Activated B cell treated with CpG ODN at 0.5 μM for 24 hours (primary cell): Measurements from ENCODE around the gene PTTG1. TPM values are rescaled to one million over a fixed set of nuclear protein-coding genes. Genes with fewer than 3 reads are reported as not detected.

Source experiments
- ATAC-seq: fragments of 200-7000 bp; cut with Tn5 transposase; one replicate; pipeline ENCODE4 v1.10.0; 2021; ENCODE audit warnings: low read depth, mild to moderate bottlenecking, moderate library complexity
- CTCF ChIA-PET: fragments of 350-600 bp; sonication (Branson Sonifier 250); formaldehyde crosslinking; loops from one replicate; lab custom pipeline; 2021; ENCODE audit warnings: antibody characterized with exemption; lab: Charles Lee
- POLR2A ChIA-PET: fragments of 350-600 bp; sonication (Branson Sonifier 250); formaldehyde crosslinking; loops from one replicate; lab custom pipeline; 2021; ENCODE audit warnings: antibody characterized with exemption; lab: Charles Lee
- DNase-seq: peaks from one replicate; pipeline ENCODE4 v3.0.0; 2022
- H3K27ac Mint-ChIP-seq: one replicate; pipeline ENCODE4 v1.8.0; 2020; ENCODE audit warnings: mixed read lengths
- H3K27me3 Mint-ChIP-seq: one replicate; pipeline ENCODE4 v1.8.0; 2021; ENCODE audit warnings: mixed read lengths
- H3K36me3 Mint-ChIP-seq: one replicate; pipeline ENCODE4 v1.8.0; 2021; ENCODE audit warnings: low read depth, mixed read lengths
- H3K4me1 Mint-ChIP-seq: one replicate; pipeline ENCODE4 v1.8.0; 2021; ENCODE audit warnings: mixed read lengths
- H3K4me3 Mint-ChIP-seq: one replicate; pipeline ENCODE4 v1.8.0; 2020; ENCODE audit warnings: mild to moderate bottlenecking, mixed read lengths
- H3K9me3 Mint-ChIP-seq: one replicate; pipeline ENCODE4 v1.8.0; 2020; ENCODE audit warnings: mixed read lengths
- CTCF ChIP-seq: fragments of 200-600 bp; IDR thresholded peaks from one replicate; pipeline ENCODE4 v1.8.0; 2022; ENCODE audit warnings: antibody characterized with exemption, mild to moderate bottlenecking
- intact Hi-C: fragments of 100-400 bp; cut with micrococcal nuclease; formaldehyde crosslinking; loops from one replicate; pipeline ENCODE4 v1.15.1; 2024
- total RNA-seq: library from RNA; stranded (reverse); gene quantifications from 2 replicates; pipeline ENCODE4 v1.2.3, GENCODE V29; 2022

The PTTG1 gene
- total RNA-seq, 1 donor from 2014 or later = 16.8 TPM

GRCh38 chr5:160438316-160439204, 16.9 kb downstream of the PTTG1 start:
- ATAC-seq (peak; percentile 53), DNase-seq (peak; percentile 38)
- TF ChIP-seq CTCF = no peak
- ChIA-PET CTCF (interaction anchor here (0.5 to 6.6 kb wide), 31 partner anchors 9 to 1098 kb away, joined by 3 to 132 read pairs (median 7); partner anchors contain the start of genes PTTG1 and SLU7), POLR2A (interaction anchor here (0.6 to 7.7 kb wide), 14 partner anchors 15 to 405 kb away, joined by 3 to 154 read pairs (median 6); partner anchors contain the start of genes PTTG1 and SLU7)
- H3K9me3 Mint-ChIP-seq = no peaks in the 10 kb centered on the region
- intact Hi-C loops = loop anchor here (1.0 to 10.0 kb wide), 11 partner anchors 12 to 1109 kb away; partner anchors contain the start of genes GABRB2 and SLU7
- H3K4me1 Mint-ChIP-seq = peaks cover 66% of the 10 kb centered on the region
- peak overlapping the region; percentile 94 for H3K27ac Mint-ChIP-seq
- no peaks in the 10 kb centered on the region for H3K27me3 Mint-ChIP-seq
- peak overlapping the region; percentile 87 for H3K4me3 Mint-ChIP-seq
- no peaks in the 10 kb centered on the region for H3K36me3 Mint-ChIP-seq

- Mint-ChIP-seq H3K4me3 (peak overlapping the region; percentile 87), H3K4me1 (peaks cover 60% of the 10 kb centered on the region), H3K27me3 (no peaks in the 10 kb centered on the region), H3K36me3 (no peaks in the 10 kb centered on the region), H3K9me3 (no peaks in the 10 kb centered on the region), H3K27ac (peak overlapping the region; percentile 94)
- DNase-seq (peak; percentile 86), ATAC-seq (peak; percentile 77)
- TF ChIP-seq CTCF = peak; percentile 81
- CTCF ChIA-PET = interaction anchor here (0.5 to 6.6 kb wide), 24 partner anchors 10 to 1097 kb away, joined by 3 to 132 read pairs (median 8); partner anchors contain the start of genes PTTG1 and SLU7
- intact Hi-C loops = loop anchor here (1.0 to 10.0 kb wide), 10 partner anchors 11 to 1108 kb away; partner anchors contain the start of gene GABRB2
- POLR2A ChIA-PET = interaction anchor here (0.5 to 7.7 kb wide), 15 partner anchors 15 to 404 kb away, joined by 3 to 154 read pairs (median 6); partner anchors contain the start of genes PTTG1 and SLU7
Measured at GRCh38 chr5:160439205-160439600, 17.5 kb downstream of the PTTG1 start.

- intact Hi-C loops = no loop called here
- Mint-ChIP-seq H3K36me3 (no peaks in the 10 kb centered on the region), H3K9me3 (no peaks in the 10 kb centered on the region), H3K27ac (no peak overlapping the region), H3K27me3 (no peaks in the 10 kb centered on the region), H3K4me3 (no peak overlapping the region), H3K4me1 (peaks cover 41% of the 10 kb centered on the region)
- no peak for ATAC-seq
- no peak for TF ChIP-seq CTCF
- ChIA-PET CTCF (interaction anchor here (0.8 to 6.6 kb wide), 5 partner anchors 16 to 346 kb away, joined by 3 to 132 read pairs (median 9); no protein-coding TSS in a partner anchor), POLR2A (interaction anchor here (0.8 to 7.7 kb wide), 5 partner anchors 18 to 66 kb away, joined by 3 to 154 read pairs (median 5); partner anchors contain the start of genes PTTG1 and SLU7)
- DNase-seq = no peak
Measured at GRCh38 chr5:160441311-160441781, 19.7 kb downstream of the PTTG1 start.

GRCh38 chr5:160442824-160443431, 21.3 kb downstream of the PTTG1 start:
- intact Hi-C loops = no loop called here
- POLR2A ChIA-PET = interaction anchor here (0.7 to 7.7 kb wide), 3 partner anchors 16 to 26 kb away, joined by 3 to 154 read pairs (median 9); no protein-coding TSS in a partner anchor
- Mint-ChIP-seq H3K36me3 (no peaks in the 10 kb centered on the region), H3K4me1 (peaks cover 35% of the 10 kb centered on the region), H3K27ac (peak overlapping the region; percentile 65), H3K4me3 (no peak overlapping the region), H3K9me3 (no peaks in the 10 kb centered on the region), H3K27me3 (no peaks in the 10 kb centered on the region)
- CTCF ChIA-PET = interaction anchor here (2.2 to 6.6 kb wide), 2 partner anchors 18 to 23 kb away, joined by 9 to 132 read pairs; no protein-coding TSS in a partner anchor
- DNase-seq = no peak
- no peak for ATAC-seq
- TF ChIP-seq CTCF = no peak
